PC-3 (cell line): ENCODE data around the gene RPS21. TPM values are rescaled to one million over a fixed set of nuclear protein-coding genes. Genes with fewer than 3 reads are reported as not detected.

Source experiments
- ATAC-seq: fragments of 200-7000 bp; cut with Tn5 transposase; 2 replicates; pipeline ENCODE4 v1.9.1; 2020; ENCODE audit warnings: mild to moderate bottlenecking, moderate library complexity
- BruUV-seq: library from RNA; stranded (reverse); fragments of 400-500 nt; replicated peaks from 2 replicates; lab custom pipeline; 2021; lab: Mats Ljungman, UMichigan
- CTCF ChIA-PET: fragments of 300-600 bp; sonication (Branson Sonifier 250); formaldehyde crosslinking; loops from one replicate; lab custom pipeline; 2022; ENCODE audit warnings: antibody characterized with exemption; lab: Charles Lee
- POLR2A ChIA-PET: fragments of 300-600 bp; sonication (Branson Sonifier 250); formaldehyde crosslinking; loops from one replicate; lab custom pipeline; 2022; ENCODE audit warnings: antibody characterized with exemption; ENCODE audit not compliant: unreplicated experiment; lab: Charles Lee
- DNase-seq: peaks from one replicate; pipeline ENCODE4 v3.0.0-alpha.2; 2015
- H2AFZ ChIP-seq: fragments of 300-600 bp; sonication (generic); 2 replicates; pipeline ENCODE4 v1.6.0; 2016; ENCODE audit warnings: antibody characterized with exemption, low read length
- H3F3A ChIP-seq: fragments of 300-600 bp; sonication (generic); one replicate; pipeline ENCODE4 v1.6.0; 2017; ENCODE audit warnings: antibody characterized with exemption, low read length, control low read depth, mild to moderate bottlenecking; ENCODE audit not compliant: unreplicated experiment
- H3K27ac ChIP-seq: fragments of 300-600 bp; sonication (generic); 2 replicates; pipeline ENCODE4 v1.5.1; 2016; ENCODE audit warnings: mild to moderate bottlenecking, low read length
- H3K27me3 ChIP-seq: fragments of 300-600 bp; sonication (generic); 2 replicates; pipeline ENCODE4 v1.6.1; 2016; ENCODE audit warnings: low read length, mixed read lengths
- H3K36me3 ChIP-seq: fragments of 300-600 bp; sonication (generic); 2 replicates; pipeline ENCODE4 v1.6.1; 2016; ENCODE audit warnings: low read depth, mixed run types, low read length, mixed read lengths
- H3K4me1 ChIP-seq: fragments of 300-600 bp; sonication (generic); 2 replicates; pipeline ENCODE4 v1.5.1; 2016; ENCODE audit warnings: low read length; ENCODE audit not compliant: insufficient read depth
- H3K4me2 ChIP-seq: fragments of 300-600 bp; sonication (generic); 2 replicates; pipeline ENCODE4 v1.6.0; 2016; ENCODE audit warnings: low read length
- H3K4me3 ChIP-seq: fragments of 300-600 bp; sonication (generic); 2 replicates; pipeline ENCODE4 v1.5.1; 2016; ENCODE audit warnings: mild to moderate bottlenecking, low read length, mixed read lengths
- H3K79me2 ChIP-seq: fragments of 300-600 bp; sonication (generic); 2 replicates; pipeline ENCODE4 v1.6.1; 2017; ENCODE audit warnings: low read length, mixed read lengths
- H3K9ac ChIP-seq: fragments of 300-600 bp; sonication (generic); 2 replicates; pipeline ENCODE4 v1.6.0; 2016; ENCODE audit warnings: mild to moderate bottlenecking, low read length
- H3K9me2 ChIP-seq: fragments of 300-600 bp; sonication (generic); replicated peaks from 2 replicates; pipeline ENCODE4 v1.6.1; 2016; ENCODE audit warnings: mixed run types, low read length, mixed read lengths
- H3K9me3 ChIP-seq: fragments of 300-600 bp; sonication (generic); 2 replicates; pipeline ENCODE4 v1.6.1; 2016; ENCODE audit warnings: low read length, mixed read lengths
- H4K20me1 ChIP-seq: fragments of 300-600 bp; sonication (generic); 2 replicates; pipeline ENCODE4 v1.6.1; 2016; ENCODE audit warnings: low read length, mixed read lengths
- EZH2 ChIP-seq: fragments of 300-600 bp; sonication (generic); IDR thresholded peaks from one replicate; pipeline ENCODE4 v1.6.1; 2017; ENCODE audit warnings: antibody characterized with exemption, mild to moderate bottlenecking, low read length; ENCODE audit not compliant: unreplicated experiment
- EZH2phosphoT487 ChIP-seq: fragments of 300-600 bp; sonication (generic); IDR thresholded peaks from 2 replicates; pipeline ENCODE4 v1.6.1; 2018; ENCODE audit warnings: mild to moderate bottlenecking, antibody characterized with exemption, low read length, borderline replicate concordance
- intact Hi-C: fragments of 100-400 bp; cut with micrococcal nuclease; formaldehyde crosslinking; loops from 2 replicates; pipeline ENCODE4 v1.9.0; 2023
- total RNA-seq: library from RNA; depleted of rRNA; stranded (reverse); fragments of >200 nt; gene quantifications from 2 replicates; pipeline ENCODE4 v1.2.3, GENCODE V29; 2014
- TF ChIP-seq, protein P1 (sequence below): fragments of 300-600 bp; sonication (generic); conservative IDR thresholded peaks from 2 replicates; pipeline ENCODE4 v1.5.1; 2017; ENCODE audit warnings: antibody characterized with exemption, low read depth, mild to moderate bottlenecking, low read length

The RPS21 gene
- total RNA-seq, 1 experiment from 2014 or later, result 1,945 TPM

DNA sequence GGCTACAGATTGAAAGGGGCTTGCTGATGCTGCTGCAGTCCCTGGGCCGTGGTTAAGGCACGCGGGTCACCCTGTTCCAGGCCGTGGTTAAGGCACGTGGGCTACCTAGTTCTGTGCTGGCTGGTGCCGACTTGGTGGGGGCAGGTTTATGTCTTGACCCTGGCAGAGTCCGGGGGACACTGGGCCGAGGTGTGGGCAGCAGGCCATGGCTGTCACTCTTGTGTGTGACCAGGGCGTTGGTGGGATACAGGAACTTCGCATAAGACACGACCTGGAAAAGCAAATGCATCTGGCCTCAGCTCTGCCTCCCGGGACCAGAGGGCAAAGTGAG lies 6.4 kb downstream of the RPS21 start:
- Histone ChIP-seq H3K4me1 (peaks cover 4% of the 10 kb centered on the region), H3F3A (peaks cover 19% of the 10 kb centered on the region), H3K4me3 (no peak overlapping the region), H3K27me3 (no peaks in the 10 kb centered on the region), H3K27ac (no peak overlapping the region), H4K20me1 (peaks cover 18% of the 10 kb centered on the region), H3K9me3 (no peaks in the 10 kb centered on the region), H3K4me2 (no peak overlapping the region), H3K79me2 (peaks cover 14% of the 10 kb centered on the region), H3K9me2 (no peaks in the 10 kb centered on the region), H2AFZ (no peak overlapping the region), H3K36me3 (peaks cover 16% of the 10 kb centered on the region), H3K9ac (no peak overlapping the region)
- ChIA-PET POLR2A (no interaction called here), CTCF (no interaction called here)
- DNase-seq, result no peak
- TF ChIP-seq, protein P1, sequence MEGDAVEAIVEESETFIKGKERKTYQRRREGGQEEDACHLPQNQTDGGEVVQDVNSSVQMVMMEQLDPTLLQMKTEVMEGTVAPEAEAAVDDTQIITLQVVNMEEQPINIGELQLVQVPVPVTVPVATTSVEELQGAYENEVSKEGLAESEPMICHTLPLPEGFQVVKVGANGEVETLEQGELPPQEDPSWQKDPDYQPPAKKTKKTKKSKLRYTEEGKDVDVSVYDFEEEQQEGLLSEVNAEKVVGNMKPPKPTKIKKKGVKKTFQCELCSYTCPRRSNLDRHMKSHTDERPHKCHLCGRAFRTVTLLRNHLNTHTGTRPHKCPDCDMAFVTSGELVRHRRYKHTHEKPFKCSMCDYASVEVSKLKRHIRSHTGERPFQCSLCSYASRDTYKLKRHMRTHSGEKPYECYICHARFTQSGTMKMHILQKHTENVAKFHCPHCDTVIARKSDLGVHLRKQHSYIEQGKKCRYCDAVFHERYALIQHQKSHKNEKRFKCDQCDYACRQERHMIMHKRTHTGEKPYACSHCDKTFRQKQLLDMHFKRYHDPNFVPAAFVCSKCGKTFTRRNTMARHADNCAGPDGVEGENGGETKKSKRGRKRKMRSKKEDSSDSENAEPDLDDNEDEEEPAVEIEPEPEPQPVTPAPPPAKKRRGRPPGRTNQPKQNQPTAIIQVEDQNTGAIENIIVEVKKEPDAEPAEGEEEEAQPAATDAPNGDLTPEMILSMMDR, result no peak
- no peak for TF ChIP-seq EZH2
- TF ChIP-seq EZH2phosphoT487, result no peak
- ATAC-seq, result no peak
- no TSS peak for BruUV-seq
- intact Hi-C loops, result no loop called here

DNA sequence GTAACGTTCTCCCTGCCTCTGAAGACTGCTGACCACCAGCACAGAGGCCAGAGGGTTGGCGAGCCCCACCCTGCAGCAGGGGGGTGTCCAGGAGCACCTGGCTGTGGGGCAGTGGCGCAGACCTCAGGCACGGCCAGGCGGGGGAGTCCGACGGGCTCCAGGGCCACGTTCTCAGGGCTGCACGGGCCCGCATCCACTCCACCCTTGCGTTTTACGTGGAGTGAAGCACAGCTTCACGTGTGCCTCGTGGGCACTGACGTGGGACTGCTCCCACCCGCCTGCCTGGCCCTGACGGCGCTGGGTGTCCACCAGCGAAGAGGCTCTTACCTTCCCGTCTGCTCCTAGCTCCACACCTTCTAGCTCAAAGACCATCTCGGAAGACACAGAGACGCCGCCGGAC lies 6.9 kb downstream of the RPS21 start:
- Histone ChIP-seq H3K9me3 (no peaks in the 10 kb centered on the region), H3K9ac (no peak overlapping the region), H3F3A (peaks cover 14% of the 10 kb centered on the region), H2AFZ (no peak overlapping the region), H4K20me1 (peaks cover 12% of the 10 kb centered on the region), H3K79me2 (peaks cover 9% of the 10 kb centered on the region), H3K27me3 (no peaks in the 10 kb centered on the region), H3K27ac (no peak overlapping the region), H3K9me2 (no peaks in the 10 kb centered on the region), H3K36me3 (peaks cover 11% of the 10 kb centered on the region), H3K4me3 (no peak overlapping the region), H3K4me2 (no peak overlapping the region), H3K4me1 (no peaks in the 10 kb centered on the region)
- POLR2A ChIA-PET, result no interaction called here
- DNase-seq (no peak), ATAC-seq (no peak)
- no TSS peak for BruUV-seq
- intact Hi-C loops, result no loop called here
- CTCF ChIA-PET, result no interaction called here
- TF ChIP-seq, protein P1, result no peak
- TF ChIP-seq EZH2phosphoT487 (no peak), EZH2 (no peak)

DNA sequence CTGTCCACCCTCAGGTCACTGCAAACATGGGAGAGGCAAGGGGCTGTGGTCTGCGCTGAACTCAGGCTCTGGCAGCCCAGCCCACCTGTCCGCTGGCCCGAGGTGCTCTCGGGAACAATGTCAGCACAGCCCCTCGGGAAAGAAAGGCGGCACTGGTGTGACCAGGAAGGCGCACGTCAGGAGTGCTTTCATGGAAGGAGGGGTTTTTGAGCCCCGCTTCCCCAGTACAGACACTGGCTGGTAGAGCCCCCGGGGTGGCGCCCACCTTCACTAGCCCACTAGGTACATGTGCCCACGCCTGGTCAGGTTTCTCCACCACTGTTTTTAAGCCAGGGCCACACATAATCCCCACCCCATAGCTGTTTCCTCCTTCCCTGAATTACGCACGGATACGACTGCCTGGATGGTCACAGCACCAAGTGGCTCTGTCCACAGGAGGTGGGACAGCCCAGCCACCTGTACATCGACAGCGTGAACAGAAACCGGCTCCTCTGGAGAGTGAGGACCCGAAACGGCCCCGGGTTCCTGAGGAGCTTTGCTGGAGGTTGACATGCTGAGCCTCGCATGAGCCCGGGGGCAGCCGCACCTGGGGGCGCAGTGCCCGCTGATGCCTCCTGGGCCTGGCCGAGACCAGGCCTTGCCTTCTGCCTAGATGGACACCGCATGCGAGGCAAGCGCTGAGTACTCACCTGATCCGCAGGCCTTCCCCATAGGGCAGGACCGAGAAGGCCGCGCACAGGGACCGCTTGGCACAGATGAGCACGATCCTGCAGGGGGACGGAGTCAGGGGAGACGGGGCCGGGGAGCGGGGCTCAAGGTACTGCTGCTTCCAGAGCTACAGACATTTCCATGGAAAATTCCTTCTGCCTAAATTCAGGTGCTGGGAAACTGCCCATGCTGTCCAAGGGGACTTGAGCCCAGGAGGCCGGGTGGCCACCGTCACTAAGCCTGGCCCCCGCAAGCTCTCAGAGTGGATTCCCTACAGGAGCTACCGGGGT lies 7.6 kb downstream of the RPS21 start:
- no TSS peak for BruUV-seq
- H3K36me3 ChIP-seq, result peaks cover 3% of the 10 kb centered on the region
- no peaks in the 10 kb centered on the region for H3K27me3 ChIP-seq

More for the DNA sequence above, 7.6 kb downstream of the RPS21 start:
- TF ChIP-seq EZH2, result no peak
- TF ChIP-seq, protein P1, result no peak
- TF ChIP-seq EZH2phosphoT487, result no peak
- no peak overlapping the region for H3K27ac ChIP-seq
- CTCF ChIA-PET, result no interaction called here
- POLR2A ChIA-PET, result no interaction called here
- H3K9me3 ChIP-seq, result no peaks in the 10 kb centered on the region
- H3K9ac ChIP-seq, result no peak overlapping the region
- DNase-seq (no peak), ATAC-seq (no peak)
- peaks cover 6% of the 10 kb centered on the region for H4K20me1 ChIP-seq
- H3K4me2 ChIP-seq, result no peak overlapping the region
- intact Hi-C loops, result no loop called here
- no peaks in the 10 kb centered on the region for H3K4me1 ChIP-seq
- H3F3A ChIP-seq, result peaks cover 7% of the 10 kb centered on the region
- H3K4me3 ChIP-seq, result no peak overlapping the region
- 0 out of 2 replicates have a peak, but pooled peaks cover 3% of the 10 kb centered on the region for H3K79me2 ChIP-seq
- H2AFZ ChIP-seq, result no peak overlapping the region
- H3K9me2 ChIP-seq, result no peaks in the 10 kb centered on the region
